ENCODE results near the gene SP100.
"Not testable (repeated sequence)": the region's sequence is repeated elsewhere in the genome, so short reads cannot be mapped to it uniquely, and the experiment has no call there.

Gene SP100

GRCh38 chr2:230471074-230471473, 55.1 kb downstream of the SP100 start:
- no peak for DNase-seq

GRCh38 chr2:230472621-230473018, 56.6 kb downstream of the SP100 start:
- no peak for DNase-seq

GRCh38 chr2:230473378-230473777, 57.4 kb downstream of the SP100 start:
- no peak for DNase-seq

GRCh38 chr2:230475143-230475542, 59.1 kb downstream of the SP100 start:
- DNase-seq, result no peak

- no peak for DNase-seq
Measured at GRCh38 chr2:230485801-230486341, 69.9 kb downstream of the SP100 start.

- not testable (repeated sequence) for DNase-seq
Measured at GRCh38 chr2:230491219-230491618, 75.2 kb downstream of the SP100 start.

GRCh38 chr2:230492107-230492506, 76.1 kb downstream of the SP100 start:
- DNase-seq, result no peak

- no peak for DNase-seq
Measured at GRCh38 chr2:230494980-230495379, 79.0 kb downstream of the SP100 start.

GRCh38 chr2:230496891-230497290, 80.9 kb downstream of the SP100 start:
- DNase-seq, result no peak

- no peak for DNase-seq
Measured at GRCh38 chr2:230498506-230499107, 82.6 kb downstream of the SP100 start.

- DNase-seq, result no peak
Measured at GRCh38 chr2:230502593-230502992, 86.6 kb downstream of the SP100 start.

GRCh38 chr2:230503798-230504197, 87.8 kb downstream of the SP100 start:
- DNase-seq, result no peak

- no peak for DNase-seq
Measured at GRCh38 chr2:230505162-230505561, 89.2 kb downstream of the SP100 start.

GRCh38 chr2:230512955-230513748, 97.2 kb downstream of the SP100 start:
- DNase-seq, result no peak

GRCh38 chr2:230520061-230520874, 104.3 kb downstream of the SP100 start:
- no peak for DNase-seq

- DNase-seq, result no peak
Measured at GRCh38 chr2:230520875-230521155, 104.8 kb downstream of the SP100 start.

GRCh38 chr2:230521386-230521785, 105.4 kb downstream of the SP100 start:
- no peak for DNase-seq

GRCh38 chr2:230525682-230526081, 109.7 kb downstream of the SP100 start:
- DNase-seq, result no peak

- DNase-seq, result no peak
Measured at GRCh38 chr2:230537531-230537976, 121.6 kb downstream of the SP100 start.

- DNase-seq, result no peak
Measured at GRCh38 chr2:230540332-230540731, 124.3 kb downstream of the SP100 start.

GRCh38 chr2:230541934-230542380, 126.0 kb downstream of the SP100 start:
- no peak for DNase-seq

GRCh38 chr2:230542751-230543150, 126.8 kb downstream of the SP100 start:
- no peak for DNase-seq

GRCh38 chr2:230552181-230552580, 136.2 kb downstream of the SP100 start:
- no peak for DNase-seq

GRCh38 chr2:230557065-230557464, 141.1 kb downstream of the SP100 start:
- DNase-seq, result no peak
